Measurements from ENCODE around the gene CES2.

The CES2 gene

GRCh38 chr16:66959704-66960161 is 24.4 kb downstream of the CES2 start:
- TF ChIP-seq CTCF (conservative IDR thresholded peaks at IDR 0.05; ENCODE audit: low read length): no peak
- TF ChIP-seq EZH2phosphoT487 (IDR thresholded peaks at IDR 0.05; ENCODE audit: borderline replicate concordance): no peak
- no peaks in the 10 kb centered on the region for H3F3A ChIP-seq (ENCODE audit: low read depth)
- H3K36me3 ChIP-seq (ENCODE audit: insufficient read depth, low read length): no peaks in the 10 kb centered on the region
- H3K9me2 ChIP-seq (replicated peaks; ENCODE audit: low read depth, low read length): no peaks in the 10 kb centered on the region
- H3K9me3 ChIP-seq (ENCODE audit: insufficient read depth, low read depth, low read length): no peaks in the 10 kb centered on the region
- no peaks in the 10 kb centered on the region for H4K20me1 ChIP-seq (ENCODE audit: insufficient read depth, low read length, poor library complexity, severe bottlenecking)
- H3K4me2 ChIP-seq (ENCODE audit: low read depth, low read length, poor library complexity, severe bottlenecking): no peak overlapping the region
- no peak overlapping the region for H3K4me3 ChIP-seq (ENCODE audit: low read length, poor library complexity, severe bottlenecking)
- H2AFZ ChIP-seq (ENCODE audit: low read length): no peak overlapping the region
- H3K27me3 ChIP-seq (ENCODE audit: insufficient read depth, low read length, poor library complexity, severe bottlenecking): no peaks in the 10 kb centered on the region
- H3K79me2 ChIP-seq (ENCODE audit: insufficient read depth, low read length): peaks cover 5% of the 10 kb centered on the region; the same call in 1 of the 2 replicates
- peaks cover 16% of the 10 kb centered on the region for H3K4me1 ChIP-seq (ENCODE audit: insufficient read depth, low read length, poor library complexity, severe bottlenecking)
- H3K9ac ChIP-seq (ENCODE audit: low read depth, low read length, poor library complexity, severe bottlenecking): no peak overlapping the region

- H3K79me2 ChIP-seq (ENCODE audit: insufficient read depth, low read length): peaks cover 5% of the 10 kb centered on the region; the same call in 1 of the 2 replicates
- no peaks in the 10 kb centered on the region for H3K27me3 ChIP-seq (ENCODE audit: insufficient read depth, low read length, poor library complexity, severe bottlenecking)
- H3K9ac ChIP-seq (ENCODE audit: low read depth, low read length, poor library complexity, severe bottlenecking): no peak overlapping the region
- no peaks in the 10 kb centered on the region for H4K20me1 ChIP-seq (ENCODE audit: insufficient read depth, low read length, poor library complexity, severe bottlenecking)
- H3K9me3 ChIP-seq (ENCODE audit: insufficient read depth, low read depth, low read length): no peaks in the 10 kb centered on the region
- no peak overlapping the region for H2AFZ ChIP-seq (ENCODE audit: low read length)
- H3K4me2 ChIP-seq (ENCODE audit: low read depth, low read length, poor library complexity, severe bottlenecking): no peak overlapping the region
- H3K9me2 ChIP-seq (replicated peaks; ENCODE audit: low read depth, low read length): no peaks in the 10 kb centered on the region
- H3K4me3 ChIP-seq (ENCODE audit: low read length, poor library complexity, severe bottlenecking): no peak overlapping the region
- peaks cover 16% of the 10 kb centered on the region for H3K4me1 ChIP-seq (ENCODE audit: insufficient read depth, low read length, poor library complexity, severe bottlenecking)
- TF ChIP-seq CTCF (conservative IDR thresholded peaks at IDR 0.05; ENCODE audit: low read length): no peak
- no peak for TF ChIP-seq EZH2phosphoT487 (IDR thresholded peaks at IDR 0.05; ENCODE audit: borderline replicate concordance)
- H3K36me3 ChIP-seq (ENCODE audit: insufficient read depth, low read length): no peaks in the 10 kb centered on the region
- no peaks in the 10 kb centered on the region for H3F3A ChIP-seq (ENCODE audit: low read depth)
These were observed 25.0 kb downstream of the CES2 start for GRCh38 chr16:66960270-66960669.

- Histone ChIP-seq H3K27me3 (ENCODE audit: insufficient read depth, low read length, poor library complexity, severe bottlenecking) (no peaks in the 10 kb centered on the region), H3K9me2 (replicated peaks; ENCODE audit: low read depth, low read length) (no peaks in the 10 kb centered on the region), H3F3A (ENCODE audit: low read depth) (no peaks in the 10 kb centered on the region), H3K4me2 (ENCODE audit: low read depth, low read length, poor library complexity, severe bottlenecking) (peak within 1 kb of the TSS; percentile 77), H3K36me3 (ENCODE audit: insufficient read depth, low read length) (no peaks in the 10 kb centered on the region), H2AFZ (ENCODE audit: low read length) (peak within 1 kb of the TSS; percentile 87), H3K4me3 (ENCODE audit: low read length, poor library complexity, severe bottlenecking) (peak within 1 kb of the TSS; percentile 78), H4K20me1 (ENCODE audit: insufficient read depth, low read length, poor library complexity, severe bottlenecking) (no peaks in the 10 kb centered on the region), H3K9me3 (ENCODE audit: insufficient read depth, low read depth, low read length) (no peaks in the 10 kb centered on the region), H3K79me2 (ENCODE audit: insufficient read depth, low read length) (peaks cover 5% of the 10 kb centered on the region; the same call in 1 of the 2 replicates), H3K4me1 (ENCODE audit: insufficient read depth, low read length, poor library complexity, severe bottlenecking) (peaks cover 16% of the 10 kb centered on the region), H3K9ac (ENCODE audit: low read depth, low read length, poor library complexity, severe bottlenecking) (peak within 1 kb of the TSS; percentile 66)
- no peak for TF ChIP-seq EZH2phosphoT487 (IDR thresholded peaks at IDR 0.05; ENCODE audit: borderline replicate concordance)
- TF ChIP-seq CTCF (conservative IDR thresholded peaks at IDR 0.05; ENCODE audit: low read length): peak; percentile 97
These were observed 25.9 kb downstream of the CES2 start, which contains the start of gene CES3 for GRCh38 chr16:66961065-66961744. TSS of gene CES3 (plus strand) at chr16:66961266. CDS start at chr16:66961308, 42 bp downstream.
